HCT116 (cell line): ENCODE results near the gene C16orf90. TPM values are rescaled to one million over a fixed set of nuclear protein-coding genes. Genes with fewer than 3 reads are reported as not detected.

Experiments
- ATAC-seq: fragments of 200-7000 bp; cut with Tn5 transposase; 2 replicates; pipeline ENCODE4 v1.9.1; 2020; ENCODE audit warnings: mild to moderate bottlenecking, moderate library complexity
- BruUV-seq: library from RNA; stranded (reverse); fragments of 400-500 nt; replicated peaks from 2 replicates; lab custom pipeline; 2021; lab: Mats Ljungman, UMichigan
- CTCF ChIA-PET: fragments of 300-600 bp; sonication (Branson Sonifier 250); formaldehyde crosslinking; loops from one replicate; lab custom pipeline; 2021; ENCODE audit warnings: antibody characterized with exemption; lab: Charles Lee
- POLR2A ChIA-PET: fragments of 300-600, 350-600 bp; sonication (Branson Sonifier 250); formaldehyde crosslinking; loops from one replicate; lab custom pipeline; 2021; ENCODE audit warnings: antibody characterized with exemption; lab: Charles Lee
- RAD21 ChIA-PET, 2 experiments: fragments of 300-600 bp; sonication (Branson Sonifier 250); formaldehyde crosslinking; loops; one replicate each; lab custom pipeline; 2023; ENCODE audit warnings: low total read pairs in 2 of 2; ENCODE audit not compliant: uncharacterized antibody in 2 of 2, unreplicated experiment in 2 of 2, low non-redundant PET in 1 of 2; lab: Charles Lee
- DNase-seq: peaks from one replicate; pipeline ENCODE4 v3.0.0-alpha.2; 2010; ENCODE audit warnings: low read depth, low spot score
- H2AFZ ChIP-seq: fragments of 200-600 bp; shearing (Covaris generic), sonication (generic); 2 replicates; pipeline ENCODE4 v1.6.1; 2017; ENCODE audit warnings: low read depth, mixed run types, mixed read lengths, antibody characterized with exemption, low read length; ENCODE audit not compliant: poor library complexity, severe bottlenecking
- H3K27ac ChIP-seq: 2 replicates; pipeline ENCODE4 v1.5.1; 2012; ENCODE audit warnings: low read depth, low read length
- H3K27me3 ChIP-seq: fragments of 200-600 bp; sonication (generic); 2 replicates; pipeline ENCODE4 v1.6.1; 2016; ENCODE audit warnings: mixed run types, low read length, mixed read lengths; ENCODE audit not compliant: insufficient read depth
- H3K36me3 ChIP-seq, 2 experiments: fragments of 200-500 bp in 1 of 2; fragments of 200-600 bp in 1 of 2; sonication (Bioruptor generic) in 1 of 2; sonication (generic) in 1 of 2; 2 replicates each; pipeline versions ENCODE4 v1.5.1 to v1.6.1; 2014 to 2016; ENCODE audit warnings: low read length in 2 of 2, inconsistent platforms in 1 of 2, mixed read lengths in 1 of 2, mixed run types in 1 of 2; ENCODE audit not compliant: insufficient read depth in 2 of 2, control insufficient read depth in 1 of 2
- H3K4me1 ChIP-seq, 2 experiments: fragments of 200-600 bp in 1 of 2; sonication (generic) in 1 of 2; 2 replicates each; pipeline versions ENCODE4 v1.5.1 to v1.6.1; 2012 to 2017; ENCODE audit warnings: low read length in 2 of 2, inconsistent platforms in 1 of 2, mild to moderate bottlenecking in 1 of 2, mixed read lengths in 1 of 2, mixed run types in 1 of 2, moderate library complexity in 1 of 2; ENCODE audit not compliant: insufficient read depth in 2 of 2, control insufficient read depth in 1 of 2
- H3K4me2 ChIP-seq: fragments of 200-600 bp; sonication (generic); 2 replicates; pipeline ENCODE4 v1.6.1; 2017; ENCODE audit warnings: mixed run types, low read length, mixed read lengths
- H3K4me3 ChIP-seq, 2 experiments: fragments of 200-600 bp in 1 of 2; sonication (generic) in 1 of 2; replicated peaks in 1 of 2; 2 replicates each; pipeline ENCODE4 v1.5.1; 2011 to 2016; ENCODE audit warnings: low read length in 2 of 2, control low read depth in 1 of 2, low read depth in 1 of 2, mild to moderate bottlenecking in 1 of 2, mixed read lengths in 1 of 2, mixed run types in 1 of 2
- H3K79me2 ChIP-seq: fragments of 200-600 bp; sonication (generic); 2 replicates; pipeline ENCODE4 v1.6.1; 2017; ENCODE audit warnings: mild to moderate bottlenecking, mixed run types, low read length, moderate library complexity, mixed read lengths; ENCODE audit not compliant: insufficient read depth
- H3K9ac ChIP-seq: fragments of 200-600 bp; sonication (generic); 2 replicates; pipeline ENCODE4 v1.6.1; 2016; ENCODE audit warnings: low read length, mixed read lengths
- H3K9me2 ChIP-seq: fragments of 200-600 bp; sonication (generic), shearing (Covaris generic); 2 replicates; pipeline ENCODE4 v1.6.1; 2017; ENCODE audit warnings: mixed run types, mild to moderate bottlenecking, moderate library complexity; ENCODE audit not compliant: insufficient read depth
- H3K9me3 ChIP-seq, 2 experiments: fragments of 200-500 bp in 1 of 2; fragments of 200-600 bp in 1 of 2; sonication (Bioruptor generic) in 1 of 2; sonication (generic) in 1 of 2; 2 replicates each; pipeline ENCODE4 v1.6.1; 2014 to 2017; ENCODE audit warnings: low read length in 2 of 2, mixed read lengths in 2 of 2, inconsistent platforms in 1 of 2, low read depth in 1 of 2, mild to moderate bottlenecking in 1 of 2, mixed run types in 1 of 2, moderate library complexity in 1 of 2; ENCODE audit not compliant: control insufficient read depth in 1 of 2, insufficient read depth in 1 of 2
- H4K20me1 ChIP-seq: fragments of 200-600 bp; sonication (generic), shearing (Covaris generic); 2 replicates; pipeline ENCODE4 v1.6.1; 2017; ENCODE audit warnings: mixed run types, mild to moderate bottlenecking, moderate library complexity; ENCODE audit not compliant: insufficient read depth
- CEBPB ChIP-seq: IDR thresholded peaks from 2 replicates; pipeline ENCODE4 v1.6.1; 2012; ENCODE audit warnings: low read depth
- EZH2 ChIP-seq: fragments of 200-600 bp; sonication (generic); IDR thresholded peaks from 2 replicates; pipeline ENCODE4 v1.6.1; 2017; ENCODE audit warnings: antibody characterized with exemption, mixed run types
- EZH2phosphoT487 ChIP-seq: fragments of 200-600 bp; IDR thresholded peaks from 2 replicates; pipeline ENCODE4 v1.6.1; 2018; ENCODE audit warnings: antibody characterized with exemption, borderline replicate concordance
- RAD21 ChIP-seq: IDR thresholded peaks from 2 replicates; pipeline ENCODE4 v1.6.1; 2012; ENCODE audit warnings: low read depth, mild to moderate bottlenecking
- SP1 ChIP-seq: IDR thresholded peaks from 2 replicates; pipeline ENCODE4 v1.6.1; 2012; ENCODE audit warnings: low read depth
- YY1 ChIP-seq: IDR thresholded peaks from 2 replicates; pipeline ENCODE4 v1.6.1; 2011; ENCODE audit warnings: low read length, low read depth, moderate library complexity, mild to moderate bottlenecking; ENCODE audit not compliant: insufficient replicate concordance; ENCODE audit errors: extremely low read depth
- ZNF274 ChIP-seq: fragments of 200-500 bp; sonication (Bioruptor generic); IDR thresholded peaks from 2 replicates; pipeline ENCODE4 v1.6.1; 2014; ENCODE audit warnings: mild to moderate bottlenecking, low read depth, low read length, inconsistent platforms
- intact Hi-C: fragments of 100-400 bp; cut with micrococcal nuclease; formaldehyde crosslinking; loops from 2 replicates; pipeline ENCODE4 v1.10.0; 2022
- total RNA-seq: library from RNA; stranded (reverse); gene quantifications from one replicate; pipeline ENCODE4 v1.2.1, GENCODE V29; 2021; ENCODE audit not compliant: unreplicated experiment
- TF ChIP-seq, protein P1 (sequence below), 3 experiments: fragments of 200-600 bp in 1 of 3; sonication (generic) in 1 of 3; IDR thresholded peaks in 2 of 3; conservative IDR thresholded peaks in 1 of 3; 2 replicates each; pipeline ENCODE4 v1.5.1; 2012 to 2017; ENCODE audit warnings: low read depth in 2 of 3, low read length in 2 of 3, antibody characterized with exemption in 1 of 3, borderline replicate concordance in 1 of 3, control low read depth in 1 of 3, mild to moderate bottlenecking in 1 of 3, mixed read lengths in 1 of 3, mixed run types in 1 of 3, moderate library complexity in 1 of 3; ENCODE audit not compliant: insufficient read depth in 1 of 3

C16orf90 gene
- total RNA-seq, 1 experiment from 2014 or later = not detected

DNA sequence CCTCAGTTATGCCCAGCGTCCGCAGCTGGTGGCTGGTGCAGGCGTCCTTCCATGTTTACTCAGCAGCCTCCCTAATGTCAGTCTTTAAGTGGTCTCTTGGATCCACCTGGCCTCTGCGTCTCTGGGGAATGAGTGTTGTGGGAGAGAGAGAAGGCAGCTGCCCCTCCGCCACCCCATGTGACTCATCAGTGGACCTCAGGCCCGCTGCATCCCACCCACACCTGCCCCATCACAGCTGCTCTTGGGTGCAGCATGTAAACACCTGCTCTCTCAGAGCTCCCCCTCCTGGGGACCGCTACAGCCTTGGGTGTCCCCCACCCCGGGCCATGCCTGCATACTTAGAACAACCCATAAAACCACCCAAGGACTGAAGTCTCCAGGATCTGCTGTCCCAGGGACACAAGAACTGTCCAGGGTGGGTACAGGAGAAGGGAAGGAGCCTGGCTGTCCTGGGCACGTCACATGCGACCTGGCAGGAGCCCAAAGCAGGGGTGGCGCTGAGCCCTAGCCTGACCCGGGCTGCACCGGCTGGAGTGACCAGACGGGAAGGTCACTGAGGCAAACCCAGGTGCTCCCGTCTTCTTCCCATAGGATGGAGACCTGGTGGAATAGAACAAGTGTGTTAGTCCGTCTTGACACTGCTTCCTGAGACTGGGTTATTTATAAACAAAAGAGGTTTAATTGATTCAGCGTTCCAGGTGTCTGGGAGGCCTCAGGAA, 4.2 kb downstream of the C16orf90 start:
- H3K27ac ChIP-seq = no peak overlapping the region
- no peak overlapping the region for H3K4me3 ChIP-seq
- no peaks in the 10 kb centered on the region for H3K27me3 ChIP-seq
- 0 out of 2 replicates have a peak, but pooled peaks have one; percentile 16 for ATAC-seq
- no peaks in the 10 kb centered on the region for H3K4me1 ChIP-seq
- no peak overlapping the region for H2AFZ ChIP-seq
- POLR2A ChIA-PET = no interaction called here
- BruUV-seq = no TSS peak
- TF ChIP-seq EZH2 (no peak), ZNF274 (no peak), CEBPB (no peak), YY1 (no peak), EZH2phosphoT487 (no peak), RAD21 (peak; percentile 38), SP1 (no peak)
- TF ChIP-seq, protein P1, sequence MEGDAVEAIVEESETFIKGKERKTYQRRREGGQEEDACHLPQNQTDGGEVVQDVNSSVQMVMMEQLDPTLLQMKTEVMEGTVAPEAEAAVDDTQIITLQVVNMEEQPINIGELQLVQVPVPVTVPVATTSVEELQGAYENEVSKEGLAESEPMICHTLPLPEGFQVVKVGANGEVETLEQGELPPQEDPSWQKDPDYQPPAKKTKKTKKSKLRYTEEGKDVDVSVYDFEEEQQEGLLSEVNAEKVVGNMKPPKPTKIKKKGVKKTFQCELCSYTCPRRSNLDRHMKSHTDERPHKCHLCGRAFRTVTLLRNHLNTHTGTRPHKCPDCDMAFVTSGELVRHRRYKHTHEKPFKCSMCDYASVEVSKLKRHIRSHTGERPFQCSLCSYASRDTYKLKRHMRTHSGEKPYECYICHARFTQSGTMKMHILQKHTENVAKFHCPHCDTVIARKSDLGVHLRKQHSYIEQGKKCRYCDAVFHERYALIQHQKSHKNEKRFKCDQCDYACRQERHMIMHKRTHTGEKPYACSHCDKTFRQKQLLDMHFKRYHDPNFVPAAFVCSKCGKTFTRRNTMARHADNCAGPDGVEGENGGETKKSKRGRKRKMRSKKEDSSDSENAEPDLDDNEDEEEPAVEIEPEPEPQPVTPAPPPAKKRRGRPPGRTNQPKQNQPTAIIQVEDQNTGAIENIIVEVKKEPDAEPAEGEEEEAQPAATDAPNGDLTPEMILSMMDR (IDR thresholded peaks at IDR 0.05 in 2 of 3, conservative IDR thresholded peaks at IDR 0.05 in 1 of 3; ENCODE audit: borderline replicate concordance in 1 of 3, insufficient read depth in 1 of 3, low read depth in 2 of 3, low read length in 2 of 3) = 0 out of 6 replicates have a peak, but pooled peaks of 1 of the 3 experiments have one; percentile 8
- no peaks in the 10 kb centered on the region for H3K9me2 ChIP-seq
- intact Hi-C loops = no loop called here
- RAD21 ChIA-PET = no interaction called here
- no peaks in the 10 kb centered on the region for H4K20me1 ChIP-seq
- DNase-seq = no peak
- H3K9ac ChIP-seq = no peak overlapping the region
- no peaks in the 10 kb centered on the region for H3K79me2 ChIP-seq
- H3K36me3 ChIP-seq = no peaks in the 10 kb centered on the region; a peak in 1 of 4 replicates
- H3K4me2 ChIP-seq = no peak overlapping the region
- CTCF ChIA-PET = interaction anchor here (0.6 kb wide), 1 partner anchor 29 kb away, joined by 4 read pairs; no protein-coding TSS in a partner anchor
- no peaks in the 10 kb centered on the region for H3K9me3 ChIP-seq
